ENCODE data around the gene CNR1.

GRCh38 chr6:88105741-88106340, 60.3 kb downstream of the CNR1 start:
- no peak for TF ChIP-seq CTCF (conservative IDR thresholded peaks at IDR 0.05; ENCODE audit: low read depth, low read length)
- no peak for TF ChIP-seq EZH2 (IDR thresholded peaks at IDR 0.05; ENCODE audit: borderline replicate concordance, low read depth, low read length, poor library complexity, severe bottlenecking)

Measured in A673 (cell line).